Retina (tissue), 1 donor: Measurements from ENCODE around the gene PDS5B.
"Not testable (repeated sequence)": the region's sequence is repeated elsewhere in the genome, so short reads cannot be mapped to it uniquely, and the experiment has no call there.

ENCODE experiments used
- DNase-seq: peaks from one replicate; pipeline ENCODE4 v3.0.0-alpha.2; 2016

PDS5B gene

GRCh38 chr13:32650705-32651311, 64.6 kb downstream of the PDS5B start:
- no peak for DNase-seq

- DNase-seq = no peak
These were observed 71.1 kb downstream of the PDS5B start for GRCh38 chr13:32657309-32657708.

GRCh38 chr13:32659736-32660135, 73.5 kb downstream of the PDS5B start:
- no peak for DNase-seq

DNA sequence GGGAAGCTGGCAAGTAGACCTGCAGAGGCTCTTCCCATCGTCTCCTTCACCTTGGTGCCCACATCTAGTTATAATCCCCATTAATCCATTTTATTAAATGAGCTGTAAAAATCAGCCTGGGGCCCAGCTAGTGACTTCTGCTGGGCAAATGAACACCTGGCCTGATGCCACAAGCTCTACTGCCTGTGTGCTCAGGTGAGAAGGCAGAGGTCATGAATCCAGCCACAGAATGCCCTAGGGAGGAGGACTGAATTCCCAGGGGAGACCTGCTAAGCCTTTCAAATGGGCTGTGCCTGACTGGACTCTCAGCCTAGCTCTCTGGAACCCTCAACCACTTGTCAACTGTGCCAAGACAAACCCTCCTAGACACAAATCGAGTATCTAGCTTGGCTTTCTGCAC, 74.0 kb downstream of the PDS5B start:
- DNase-seq = no peak

GRCh38 chr13:32661685-32662084, 75.4 kb downstream of the PDS5B start:
- no peak for DNase-seq

- no peak for DNase-seq
These were observed 77.4 kb downstream of the PDS5B start for GRCh38 chr13:32663660-32664059.

GRCh38 chr13:32666990-32667571, 80.8 kb downstream of the PDS5B start:
- no peak for DNase-seq

DNA sequence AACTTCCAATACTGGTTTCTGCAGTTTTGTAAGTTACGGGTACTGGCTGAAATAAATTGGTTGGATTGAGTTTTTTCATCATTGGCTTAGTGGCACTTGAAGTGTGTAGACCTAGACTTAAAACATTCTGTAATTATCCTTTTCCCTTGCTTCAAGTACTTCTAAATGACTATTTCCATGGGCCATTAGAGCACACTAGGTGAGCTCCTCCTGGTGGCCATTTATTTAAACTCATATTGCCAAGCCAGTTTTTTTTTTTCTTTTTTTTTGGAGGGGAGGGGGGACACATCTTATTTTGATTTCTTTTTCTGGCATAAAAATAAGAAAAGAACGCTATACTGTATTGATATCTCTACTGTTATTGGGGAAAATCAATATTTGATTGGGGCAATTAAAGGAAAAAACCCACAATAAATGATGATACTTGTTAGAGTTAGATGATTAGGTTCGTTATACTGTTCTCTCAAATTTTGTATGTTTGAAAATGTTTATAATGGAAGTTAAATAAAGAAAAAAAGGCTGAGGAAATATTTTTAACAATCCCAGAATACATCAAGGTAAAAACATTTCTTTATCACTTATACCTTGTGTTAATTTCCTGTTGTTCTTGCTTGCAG, 82.9 kb downstream of the PDS5B start:
- peak; percentile 34 for DNase-seq

DNA sequence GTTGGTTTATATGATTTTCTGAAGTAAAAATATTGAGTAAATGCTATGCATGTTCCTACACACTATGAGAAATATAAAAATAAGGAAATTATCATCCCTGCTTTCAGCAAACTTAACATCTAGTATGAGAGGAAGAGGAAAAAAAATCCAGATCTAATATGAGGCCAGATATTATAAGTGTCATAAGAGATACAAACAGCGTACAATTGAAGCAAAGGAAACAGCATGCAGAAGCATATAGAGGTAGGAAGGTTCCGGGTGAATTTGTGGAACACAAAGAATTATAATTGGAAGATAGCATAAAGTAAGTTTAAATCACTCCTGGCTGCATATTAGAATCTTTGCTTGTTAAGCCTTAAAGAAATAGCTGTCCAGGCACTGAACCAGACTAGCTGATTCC, 88.3 kb downstream of the PDS5B start:
- no peak for DNase-seq

- no peak for DNase-seq
These were observed 90.0 kb downstream of the PDS5B start for GRCh38 chr13:32676242-32676641.

GRCh38 chr13:32682130-32682529, 95.9 kb downstream of the PDS5B start:
- no peak for DNase-seq

DNA sequence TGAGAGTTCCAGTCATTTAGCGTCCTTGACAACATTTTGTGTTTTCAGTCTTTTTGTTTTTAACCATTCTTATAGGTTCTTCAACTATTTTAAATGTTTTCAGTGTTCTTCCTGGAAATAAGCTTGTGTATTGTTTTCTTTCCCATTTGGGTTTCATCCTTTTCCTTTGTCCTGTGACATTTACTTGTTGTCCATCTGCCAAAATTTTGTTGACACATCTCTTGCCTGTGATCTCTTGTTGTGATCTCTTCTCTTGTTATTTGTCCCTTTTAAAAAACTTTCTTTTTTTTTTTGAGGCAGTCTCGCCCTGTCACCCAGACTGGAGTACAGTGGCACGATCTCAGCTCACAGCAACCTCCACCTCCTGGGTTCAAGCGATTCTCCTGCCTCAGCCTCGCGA, 96.5 kb downstream of the PDS5B start:
- DNase-seq = no peak

DNA sequence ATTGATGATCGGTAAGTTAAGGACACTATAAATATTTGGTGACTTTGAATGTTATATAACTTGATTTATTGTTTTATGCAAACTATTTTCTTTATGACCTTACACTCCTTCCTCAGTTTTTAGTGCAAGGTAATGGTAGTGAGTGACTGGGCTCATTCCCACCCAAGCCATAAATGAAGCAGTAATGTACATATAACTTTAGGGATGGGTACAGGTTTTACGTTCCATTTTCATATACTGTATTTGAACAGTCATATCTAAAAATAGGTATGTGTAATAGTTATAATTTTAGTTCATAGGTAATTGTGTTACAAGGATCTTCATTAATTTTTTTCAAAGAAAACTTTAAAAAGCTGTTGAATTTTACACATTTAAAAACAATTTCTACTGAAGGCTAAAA, 101.0 kb downstream of the PDS5B start:
- DNase-seq = no peak

GRCh38 chr13:32695602-32696250, 109.5 kb downstream of the PDS5B start:
- DNase-seq = no peak

- no peak for DNase-seq
These were observed 121.2 kb downstream of the PDS5B start for GRCh38 chr13:32707471-32707870.

- no peak for DNase-seq
These were observed 127.1 kb downstream of the PDS5B start for GRCh38 chr13:32713397-32713796.

- not testable (repeated sequence) for DNase-seq
These were observed 129.9 kb downstream of the PDS5B start for GRCh38 chr13:32716201-32716600.

GRCh38 chr13:32720026-32720425, 133.8 kb downstream of the PDS5B start:
- no peak for DNase-seq

DNA sequence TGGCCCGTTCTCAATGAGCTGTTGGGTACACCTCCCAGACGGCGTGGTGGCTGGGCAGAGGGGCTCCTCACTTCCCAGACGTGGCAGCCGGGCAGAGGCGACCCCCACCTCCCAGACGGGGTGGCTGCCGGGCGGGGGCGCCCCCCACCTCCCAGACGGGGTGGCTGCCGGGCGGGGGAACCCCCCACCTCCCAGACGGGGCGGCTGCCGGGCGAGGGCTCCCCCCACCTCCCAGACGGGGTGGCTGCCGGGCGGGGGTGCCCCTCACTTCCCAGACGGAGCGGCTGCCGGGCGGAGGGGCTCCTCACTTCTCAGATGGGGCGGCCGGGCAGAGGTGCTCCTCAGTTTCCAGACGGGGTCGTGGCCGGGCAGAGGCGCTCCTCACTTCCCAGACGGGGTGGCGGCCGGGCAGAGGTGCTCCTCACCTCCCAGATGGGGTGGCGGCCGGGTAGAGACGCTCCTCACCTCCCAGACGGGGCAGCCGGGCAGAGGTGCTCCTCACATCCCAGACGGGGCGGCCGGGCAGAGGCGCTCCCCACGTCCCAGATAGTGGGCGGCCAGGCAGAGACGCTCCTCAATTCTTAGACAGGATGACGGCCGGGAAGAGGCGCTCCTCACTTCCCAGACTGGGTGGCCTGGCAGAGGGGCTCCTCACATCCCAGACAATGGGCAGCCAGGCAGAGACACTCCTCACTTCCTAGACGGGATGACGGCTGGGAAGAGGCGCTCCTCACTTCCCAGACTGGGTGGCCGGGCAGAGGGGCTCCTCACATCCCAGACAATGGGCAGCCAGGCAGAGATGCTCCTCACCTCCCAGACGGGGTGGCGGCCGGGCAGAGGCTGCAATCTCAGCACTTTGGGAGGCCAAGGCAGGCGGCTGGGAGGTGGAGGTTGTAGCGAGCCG, 135.1 kb downstream of the PDS5B start:
- DNase-seq = not testable (repeated sequence)

DNA sequence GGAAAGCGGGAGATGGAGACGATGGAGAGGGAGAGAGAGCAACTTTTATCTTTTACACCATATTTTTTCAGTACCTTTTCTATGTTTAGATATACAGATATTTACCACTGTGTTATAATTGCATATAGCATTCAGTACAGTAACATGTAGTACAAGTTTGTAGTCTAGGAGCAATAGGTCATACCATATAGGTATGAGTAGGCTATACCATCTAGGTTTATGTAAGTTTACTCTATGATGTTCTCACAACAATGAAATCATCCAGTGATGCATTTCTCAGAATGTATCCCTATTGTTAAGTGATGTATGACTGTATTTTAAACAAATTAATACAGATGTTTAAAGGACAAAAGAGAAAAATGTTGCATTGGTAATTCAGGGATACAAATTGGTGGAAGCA, 136.1 kb downstream of the PDS5B start:
- no peak for DNase-seq

DNA sequence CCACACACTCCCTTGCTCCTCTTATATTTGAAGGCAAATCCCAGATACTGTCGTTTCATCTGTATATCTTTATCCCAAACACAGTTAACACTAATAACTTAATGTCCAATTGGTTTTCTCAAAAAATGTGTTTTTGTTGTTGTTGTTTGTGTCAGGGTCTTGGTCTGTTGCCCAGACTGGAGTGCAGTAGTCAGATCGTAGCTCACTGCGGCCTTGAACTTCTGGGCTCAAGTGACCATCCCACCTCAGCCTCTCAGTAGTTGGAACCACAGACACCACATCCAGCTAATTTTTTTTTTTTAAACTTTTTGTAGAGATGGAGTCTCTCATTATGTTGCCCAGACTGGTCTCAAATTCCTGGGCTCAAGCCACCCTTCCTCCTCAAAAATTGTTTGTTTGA, 137.7 kb downstream of the PDS5B start:
- no peak for DNase-seq

DNA sequence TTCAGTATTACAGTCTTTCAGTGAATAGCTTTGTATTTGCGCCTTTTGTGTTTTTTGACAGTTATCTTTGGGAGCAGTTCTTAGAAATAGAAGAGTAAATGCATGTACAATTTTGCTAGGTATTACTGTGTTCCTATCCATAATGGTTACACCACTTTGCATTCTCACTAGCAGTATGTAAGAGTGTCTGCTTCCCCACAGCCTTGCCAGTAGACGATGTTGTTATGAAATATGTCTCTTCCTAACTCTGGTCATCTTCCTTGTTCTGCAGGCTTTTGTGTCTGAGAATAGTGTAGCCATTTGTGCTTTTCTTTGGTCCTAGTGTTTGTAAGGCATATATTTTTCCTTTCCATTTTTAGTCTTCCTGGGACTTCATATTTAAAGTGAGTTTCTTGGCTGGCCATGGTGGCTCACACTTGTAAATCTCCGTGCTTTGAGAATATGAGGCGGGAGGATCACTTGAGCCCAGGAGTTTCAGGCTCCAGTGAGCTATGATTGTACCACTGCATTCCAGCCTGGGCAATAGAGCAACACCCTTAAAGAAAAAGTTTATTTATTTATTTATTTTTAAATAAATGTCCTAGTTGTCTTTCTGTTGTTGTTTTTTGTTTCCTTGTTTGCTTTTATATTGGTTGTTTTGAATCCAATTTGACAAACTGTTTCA, 140.3 kb downstream of the PDS5B start:
- DNase-seq = no peak

GRCh38 chr13:32728327-32728726, 142.1 kb downstream of the PDS5B start:
- no peak for DNase-seq
